GM18873 (cell line): Measurements from ENCODE around the gene CTNNBL1.
"Not testable (repeated sequence)": the region's sequence is repeated elsewhere in the genome, so short reads cannot be mapped to it uniquely, and the experiment has no call there.

Experiments used
- ATAC-seq: cut with Tn5 transposase; IDR thresholded peaks from one replicate; pipeline ENCODE4 v1.9.1; 2021; ENCODE audit warnings: mild to moderate bottlenecking, moderate library complexity, moderate number of reproducible peaks; ENCODE audit not compliant: unreplicated experiment, low FRiP score

Gene CTNNBL1

GRCh38 chr20:37704955-37705354 is 11.1 kb downstream of the CTNNBL1 start:
- ATAC-seq = no peak

GRCh38 chr20:37706298-37706697 is 12.5 kb downstream of the CTNNBL1 start:
- no peak for ATAC-seq

DNA sequence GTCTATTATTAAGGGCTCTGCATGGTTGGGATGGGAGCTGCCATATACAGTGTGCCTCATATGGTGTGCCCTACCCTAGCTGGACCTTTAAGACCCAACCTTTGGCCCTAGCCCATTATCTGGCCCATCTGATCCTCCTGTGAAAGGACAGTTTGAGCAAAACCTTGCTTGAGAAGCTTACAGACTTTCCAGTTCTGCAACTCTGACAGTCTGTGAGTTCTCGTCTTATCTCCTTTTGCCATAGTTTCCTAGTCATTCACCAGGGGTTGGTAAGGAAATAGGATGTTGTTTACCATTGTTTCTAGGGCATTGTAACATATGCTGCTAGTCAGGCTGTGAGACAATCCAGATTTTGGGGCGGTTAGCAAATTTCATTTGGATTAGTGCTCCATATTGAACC is 17.2 kb downstream of the CTNNBL1 start:
- no peak for ATAC-seq

DNA sequence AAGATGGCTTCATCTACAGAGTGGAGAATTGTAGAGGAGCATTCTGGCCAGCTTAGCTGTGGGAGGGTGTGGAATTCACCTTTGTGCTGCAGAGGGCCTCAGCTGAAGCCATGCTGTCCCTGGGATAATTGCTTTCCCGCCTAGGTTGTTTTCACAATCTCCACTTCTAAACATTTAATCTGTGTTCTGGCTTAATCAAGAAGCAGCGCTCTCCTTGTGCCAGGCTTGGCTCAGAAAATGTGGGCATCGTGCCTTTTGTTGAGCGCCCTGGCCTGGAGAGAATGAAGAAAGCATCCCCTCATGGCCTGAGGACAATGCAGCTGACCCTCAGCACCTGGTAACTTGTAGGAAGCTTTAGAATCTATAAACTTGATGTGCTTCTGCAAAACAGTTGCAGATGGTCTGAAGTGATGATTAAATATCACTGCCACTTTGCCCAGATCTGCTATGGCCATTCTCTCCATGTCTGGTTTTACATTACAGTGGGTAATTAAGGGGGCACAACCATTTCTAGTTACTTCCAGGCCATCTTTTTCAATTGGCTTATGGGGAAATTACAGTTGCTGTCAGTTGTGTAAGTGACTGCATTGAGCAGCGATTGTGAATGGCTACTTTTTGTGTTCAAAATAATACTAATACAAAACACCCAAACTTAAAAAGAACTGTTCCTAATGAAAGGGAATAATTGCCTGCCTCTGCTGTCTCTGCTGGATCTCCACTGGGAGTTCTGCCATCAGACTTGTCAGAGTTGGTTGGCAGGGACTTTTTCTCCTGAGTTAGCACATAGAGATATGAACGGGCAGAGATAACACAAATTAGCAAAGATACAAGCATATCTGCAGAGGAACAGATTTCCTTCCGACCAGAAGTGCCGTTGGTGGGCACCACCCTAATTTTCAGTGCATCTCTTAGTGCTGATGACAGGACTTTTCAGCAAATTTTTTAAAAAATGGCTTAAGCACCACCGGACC is 18.4 kb downstream of the CTNNBL1 start:
- ATAC-seq = no peak

DNA sequence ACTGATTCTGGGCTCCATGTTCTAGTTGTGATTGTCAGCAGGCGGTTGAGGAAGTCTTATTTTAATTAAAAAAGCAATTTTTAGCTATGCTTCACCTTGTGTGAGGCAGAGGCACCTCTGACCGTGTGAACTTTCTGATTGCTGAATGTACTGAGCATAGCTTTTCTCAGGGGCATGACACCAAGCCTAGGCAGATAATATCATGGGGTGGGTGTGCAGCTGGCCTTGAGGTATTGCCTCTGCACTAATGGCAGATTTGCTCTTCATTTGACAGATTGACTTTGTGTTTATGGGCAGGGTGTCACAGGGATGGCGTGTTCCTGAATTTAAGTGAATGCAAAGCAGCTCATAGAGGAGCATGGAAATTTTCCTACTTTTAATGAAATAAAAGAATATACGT is 19.6 kb downstream of the CTNNBL1 start:
- ATAC-seq = no peak

DNA sequence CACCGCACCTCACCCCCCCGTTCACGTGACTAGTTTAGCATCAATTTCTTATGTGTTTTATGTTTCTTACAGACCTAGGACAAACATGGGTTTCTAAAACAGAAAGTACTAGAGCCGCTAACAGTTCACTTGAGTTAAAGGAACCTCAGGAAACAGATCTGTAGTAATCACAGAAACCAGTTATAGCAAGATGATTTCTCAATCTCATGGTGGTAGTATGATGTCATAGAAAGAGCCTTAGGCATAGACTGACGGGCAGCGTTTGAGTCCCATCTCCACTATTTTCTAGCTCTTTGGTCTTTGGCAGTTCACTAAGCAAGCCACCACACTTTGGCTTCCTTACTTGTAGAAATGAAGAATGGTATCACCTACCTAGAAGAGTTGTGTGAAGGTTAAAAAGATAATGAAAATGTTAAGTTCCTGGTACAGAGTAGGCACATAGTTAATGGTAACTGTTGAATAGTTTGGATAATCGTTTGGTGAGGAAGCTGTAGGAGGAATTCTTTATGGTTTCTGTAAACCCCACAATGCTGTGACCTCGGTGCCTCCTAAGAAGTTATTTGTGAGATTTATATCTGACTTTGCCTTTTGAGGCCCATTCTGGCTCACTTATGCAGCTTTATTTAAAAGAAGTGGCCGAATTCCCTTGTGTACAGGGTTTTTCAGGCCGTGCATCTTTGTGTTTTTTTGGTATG is 21.3 kb downstream of the CTNNBL1 start:
- ATAC-seq = no peak

- no peak for ATAC-seq
These were observed 27.9 kb downstream of the CTNNBL1 start for GRCh38 chr20:37721751-37722150.

DNA sequence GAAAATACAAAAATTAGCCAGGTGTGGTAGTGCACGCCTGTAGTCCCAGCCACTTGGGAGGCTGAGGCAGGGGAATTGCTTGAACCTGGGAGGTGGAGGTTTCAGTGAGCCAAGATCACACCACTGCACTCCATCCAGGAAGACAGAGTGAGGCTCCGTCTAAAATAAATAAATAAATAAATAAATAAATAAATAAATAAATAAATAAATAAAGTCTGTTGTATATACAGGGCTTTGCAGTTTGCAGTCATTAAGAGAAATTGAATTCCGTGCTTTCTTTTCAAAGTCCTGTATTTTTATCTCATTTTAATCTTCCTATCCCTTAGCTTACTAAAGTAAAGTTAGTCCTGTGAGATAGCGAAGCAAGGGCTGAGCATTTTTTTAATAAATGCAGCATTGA is 28.5 kb downstream of the CTNNBL1 start:
- ATAC-seq = not testable (repeated sequence)

DNA sequence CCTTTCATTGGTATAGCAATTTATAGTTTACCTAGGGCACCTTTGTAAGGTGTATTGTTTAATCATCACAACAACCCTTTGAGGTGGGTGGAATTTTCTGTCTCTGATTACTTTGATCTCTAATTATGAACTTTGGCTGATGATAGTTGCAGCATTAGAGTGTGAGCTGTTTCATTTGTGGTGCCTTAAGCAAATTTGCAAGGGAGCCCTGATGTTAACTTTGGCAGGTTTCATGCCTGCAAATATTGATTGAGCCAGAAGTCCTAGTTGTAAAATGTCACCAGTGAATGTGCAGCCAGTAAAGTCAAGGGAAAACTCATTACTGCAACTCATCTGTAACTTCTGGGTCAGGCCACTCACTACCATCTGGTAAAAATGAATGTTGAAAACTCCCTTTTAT is 29.8 kb downstream of the CTNNBL1 start:
- no peak for ATAC-seq

- ATAC-seq = no peak
These were observed 31.3 kb downstream of the CTNNBL1 start for GRCh38 chr20:37725165-37725564.

GRCh38 chr20:37725855-37726254 is 32.0 kb downstream of the CTNNBL1 start:
- ATAC-seq = no peak

GRCh38 chr20:37726321-37726720 is 32.5 kb downstream of the CTNNBL1 start:
- no peak for ATAC-seq

DNA sequence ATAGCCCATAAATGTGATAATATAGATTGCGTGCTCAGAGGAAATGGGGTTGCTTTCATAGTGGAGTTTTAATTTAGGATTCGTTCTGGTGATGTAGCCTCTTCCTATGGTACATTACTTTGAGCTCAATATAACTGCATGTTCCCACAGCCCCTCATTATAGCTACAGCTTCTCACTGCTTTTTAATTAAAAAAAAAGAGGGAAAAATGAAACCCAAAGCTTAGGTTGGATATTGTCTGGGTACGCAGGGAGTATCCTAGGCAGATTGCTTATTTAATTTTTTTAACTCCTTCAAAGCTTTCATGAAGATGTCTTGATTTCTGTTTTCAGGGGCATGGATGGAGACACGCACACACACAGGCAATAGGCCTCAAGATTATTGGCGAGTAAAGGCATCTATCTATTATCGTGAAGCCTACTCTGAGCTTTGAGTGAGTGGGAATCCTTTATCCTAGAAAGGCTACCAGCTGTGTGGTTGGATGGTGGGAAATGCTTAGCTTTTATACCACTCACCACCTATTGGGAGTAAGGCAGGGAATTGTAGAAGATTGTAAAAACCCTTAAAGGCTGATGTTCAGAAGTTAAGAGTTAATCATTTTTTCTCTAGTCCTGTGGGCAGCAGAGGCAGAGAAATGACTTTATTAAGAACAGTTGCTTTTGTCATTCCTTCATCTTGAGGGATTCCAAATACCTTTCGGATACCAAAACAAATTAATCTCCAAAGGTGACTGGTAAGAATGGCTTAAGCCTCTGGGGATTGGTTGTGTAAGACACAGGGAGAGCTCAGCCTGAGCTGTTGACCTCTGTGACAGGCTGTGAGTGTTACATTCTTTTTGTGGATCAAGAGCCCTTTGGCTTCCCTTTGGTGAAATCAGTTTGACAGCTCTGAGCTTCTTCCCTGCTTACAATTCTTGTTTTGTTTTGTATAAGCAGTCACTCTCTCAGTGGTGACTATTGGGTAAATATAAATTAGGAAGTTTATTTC is 33.4 kb downstream of the CTNNBL1 start:
- ATAC-seq = no peak

DNA sequence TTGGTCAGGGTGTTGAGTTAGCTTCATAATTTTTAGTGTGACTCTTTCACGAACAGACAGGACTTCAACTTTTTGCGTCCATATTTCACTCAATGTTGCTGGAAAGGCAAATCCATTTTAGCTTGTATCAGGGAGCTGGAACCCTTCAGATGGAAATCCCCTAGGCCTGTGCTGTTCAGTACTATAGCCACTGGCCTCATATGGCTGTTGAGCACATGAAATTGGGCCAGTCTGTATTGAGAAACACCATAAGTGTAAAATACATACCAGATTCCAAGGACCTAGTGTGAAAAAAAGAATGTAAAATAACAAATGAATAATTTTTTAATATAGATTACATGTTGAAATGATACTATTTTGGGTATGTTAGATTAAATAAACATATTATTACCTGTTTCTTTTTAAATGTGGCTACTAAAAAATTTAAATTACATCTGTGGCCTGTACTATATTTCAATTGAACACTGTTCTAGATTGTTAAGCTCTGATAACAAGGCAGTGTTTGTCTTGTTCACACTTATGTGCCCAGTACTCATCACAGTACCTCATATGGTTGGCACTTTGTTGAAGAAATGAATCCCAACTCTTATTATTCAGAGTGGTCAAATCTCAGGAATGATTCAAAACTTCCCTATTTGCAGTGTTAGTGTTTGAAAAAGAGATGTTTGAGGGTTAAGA is 34.3 kb downstream of the CTNNBL1 start:
- no peak for ATAC-seq

GRCh38 chr20:37728635-37728983 is 34.8 kb downstream of the CTNNBL1 start:
- no peak for ATAC-seq

DNA sequence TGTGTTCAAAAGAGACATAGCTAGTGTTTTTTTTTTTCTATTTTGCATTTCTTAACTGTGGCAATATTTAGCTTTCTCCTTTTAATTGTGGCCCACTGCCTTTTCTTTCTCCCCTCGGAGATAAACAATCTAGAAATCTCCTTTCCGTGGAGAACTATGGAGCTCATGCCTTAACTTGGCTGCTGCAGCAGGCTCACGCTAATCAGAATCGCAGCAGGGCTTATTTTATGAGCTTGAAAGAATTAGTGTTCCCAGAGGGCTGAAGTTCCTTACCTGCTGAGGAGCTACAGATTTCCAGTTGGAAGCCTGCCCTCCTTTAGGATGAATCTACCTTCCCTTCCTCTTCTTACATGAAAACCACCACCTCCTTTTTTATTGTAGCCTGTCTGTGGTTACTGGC is 35.6 kb downstream of the CTNNBL1 start:
- no peak for ATAC-seq

DNA sequence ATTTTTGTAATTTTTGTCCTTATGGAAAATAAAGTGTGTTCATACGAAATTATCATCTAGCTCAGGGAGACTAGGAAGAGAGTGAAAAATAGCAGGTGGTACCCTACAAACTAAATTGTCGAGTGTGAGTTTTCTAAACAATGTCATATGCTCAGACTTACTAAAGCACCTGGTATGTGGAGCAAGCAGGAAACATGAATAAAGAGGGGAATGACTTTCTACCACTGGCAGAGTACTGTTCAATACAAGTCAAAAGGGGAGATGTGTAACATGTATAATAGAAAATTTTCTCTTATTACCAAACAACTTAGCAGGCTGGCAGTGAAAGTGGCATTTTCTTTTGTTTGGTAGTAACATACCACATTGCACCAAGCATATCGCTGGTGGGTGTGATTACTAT is 36.1 kb downstream of the CTNNBL1 start:
- no peak for ATAC-seq

- ATAC-seq = no peak
These were observed 39.6 kb downstream of the CTNNBL1 start for GRCh38 chr20:37733416-37733815.

- no peak for ATAC-seq
These were observed 40.6 kb downstream of the CTNNBL1 start for GRCh38 chr20:37734228-37734985.
